Endothelial cell of umbilical vein (primary cell): ENCODE measurements around the gene COG5. TPM values are rescaled to one million over a fixed set of nuclear protein-coding genes. Genes with fewer than 3 reads are reported as not detected.

Experiments used
- BruUV-seq: library from RNA; stranded (reverse); fragments of 400-500 nt; replicated peaks from 2 replicates; lab custom pipeline; 2021; lab: Mats Ljungman, UMichigan
- CTCF ChIA-PET: fragments of 300-600, 350-600 bp; sonication (Branson Sonifier 250); formaldehyde crosslinking; loops from one replicate; lab custom pipeline; 2021; ENCODE audit warnings: antibody characterized with exemption, inconsistent platforms; lab: Charles Lee
- POLR2A ChIA-PET: fragments of 300-600, 350-600 bp; sonication (Branson Sonifier 250); formaldehyde crosslinking; loops from one replicate; lab custom pipeline; 2021; ENCODE audit warnings: antibody characterized with exemption, inconsistent platforms; lab: Charles Lee
- DNase-seq: peaks from one replicate; pipeline ENCODE4 v3.0.0-alpha.2; 2011; ENCODE audit warnings: low read depth, low spot score
- FAIRE-seq: peaks from 2 replicates; lab custom pipeline; 2011; peaks lifted over from hg19 to GRCh38; lab: Jason Lieb, UNC
- H2AFZ ChIP-seq: 2 replicates; pipeline ENCODE4 v1.6.0; 2012; ENCODE audit warnings: low read depth, low read length, control low read depth, inconsistent platforms
- H3K27ac ChIP-seq: 2 replicates; pipeline ENCODE4 v1.5.1; 2011; ENCODE audit warnings: low read depth, mild to moderate bottlenecking, control low read depth, low read length, moderate library complexity; ENCODE audit not compliant: insufficient read depth
- H3K27me3 ChIP-seq, 2 experiments: 2 replicates each; pipeline versions ENCODE4 v1.6.0 to v1.6.1; 2011; ENCODE audit warnings: low read length in 2 of 2, mixed read lengths in 1 of 2; ENCODE audit not compliant: control insufficient read depth in 2 of 2, insufficient read depth in 2 of 2
- H3K36me3 ChIP-seq, 2 experiments: 2 replicates in 1 of 2; 3 replicates in 1 of 2; pipeline ENCODE4 v1.5.1; 2011; ENCODE audit warnings: low read length in 2 of 2, mild to moderate bottlenecking in 1 of 2, moderate library complexity in 1 of 2; ENCODE audit not compliant: control insufficient read depth in 2 of 2, insufficient read depth in 2 of 2; ENCODE audit errors: extremely low read depth in 1 of 2
- H3K4me1 ChIP-seq: 3 replicates; pipeline ENCODE4 v1.5.1; 2011; ENCODE audit warnings: mild to moderate bottlenecking, low read length; ENCODE audit not compliant: control insufficient read depth, insufficient read depth; ENCODE audit errors: extremely low read depth
- H3K4me2 ChIP-seq: 2 replicates; pipeline ENCODE4 v1.6.1; 2011; ENCODE audit warnings: low read length, control low read depth, mixed read lengths; ENCODE audit not compliant: insufficient read depth
- H3K4me3 ChIP-seq, 3 experiments: fragments of 200-600 bp in 1 of 3; sonication (generic), shearing (Covaris generic) in 1 of 3; replicated peaks in 1 of 3; 2 replicates each; pipeline ENCODE4 v1.5.1; 2011 to 2016; ENCODE audit warnings: control low read depth in 3 of 3, low read length in 3 of 3, mild to moderate bottlenecking in 2 of 3, inconsistent platforms in 1 of 3, low read depth in 1 of 3, moderate library complexity in 1 of 3; ENCODE audit not compliant: insufficient read depth in 1 of 3
- H3K79me2 ChIP-seq: 2 replicates; pipeline ENCODE4 v1.6.0; 2012; ENCODE audit warnings: low read length, inconsistent platforms; ENCODE audit not compliant: control insufficient read depth, insufficient read depth
- H3K9ac ChIP-seq: replicated peaks from 2 replicates; pipeline ENCODE3; 2011; ENCODE audit warnings: low read length, control low read depth; ENCODE audit not compliant: insufficient read depth; ENCODE audit errors: extremely low read depth
- H3K9me1 ChIP-seq: replicated peaks from 3 replicates; pipeline ENCODE4 v1.6.0; 2011; ENCODE audit warnings: mild to moderate bottlenecking, low read length; ENCODE audit not compliant: control insufficient read depth, insufficient read depth; ENCODE audit errors: extremely low read depth
- H3K9me3 ChIP-seq: replicated peaks from 2 replicates; pipeline ENCODE4 v1.5.1; 2012; ENCODE audit warnings: low read length, inconsistent platforms; ENCODE audit not compliant: control insufficient read depth, insufficient read depth
- H4K20me1 ChIP-seq: replicated peaks from 2 replicates; pipeline ENCODE3; 2011; ENCODE audit warnings: mild to moderate bottlenecking, low read length; ENCODE audit not compliant: control insufficient read depth, insufficient read depth; ENCODE audit errors: extremely low read depth
- EZH2 ChIP-seq: IDR thresholded peaks from 2 replicates; pipeline ENCODE4 v1.6.1; 2012; ENCODE audit warnings: borderline replicate concordance, low read depth, mild to moderate bottlenecking, moderate library complexity, low read length, inconsistent platforms; ENCODE audit not compliant: severe bottlenecking
- FOS ChIP-seq: IDR thresholded peaks from 2 replicates; pipeline ENCODE4 v1.6.1; 2011; ENCODE audit warnings: mild to moderate bottlenecking, low read length, moderate library complexity, borderline replicate concordance; ENCODE audit not compliant: insufficient read depth
- GATA2 ChIP-seq: IDR thresholded peaks from 2 replicates; pipeline ENCODE4 v1.7.0; 2011; ENCODE audit warnings: low read depth, mild to moderate bottlenecking, moderate library complexity, mixed read lengths, low read length; ENCODE audit not compliant: insufficient read length, insufficient read depth
- MYC ChIP-seq: IDR thresholded peaks from one replicate; pipeline ENCODE4 v1.6.1; 2011; ENCODE audit warnings: mild to moderate bottlenecking, low read depth, low read length
- POLR2A ChIP-seq: IDR thresholded peaks from 2 replicates; pipeline ENCODE4 v1.6.1; 2012; ENCODE audit warnings: low read depth, mild to moderate bottlenecking, control low read depth, low read length
- POLR2AphosphoS5 ChIP-seq: IDR thresholded peaks from 2 replicates; pipeline ENCODE4 v1.6.1; 2012; ENCODE audit warnings: low read depth, mild to moderate bottlenecking, control low read depth, low read length, moderate library complexity; ENCODE audit not compliant: insufficient read depth
- dilution Hi-C: fragments of 300-500 bp; cut with MboI; formaldehyde crosslinking; loops from one replicate; pipeline ENCODE4 v1.15.0; 2019; ENCODE audit warnings: low sequenced_read_pairs; ENCODE audit not compliant: extremely low pct_ligation_motif_present
- intact Hi-C: fragments of 100-400 bp; cut with micrococcal nuclease; formaldehyde crosslinking; loops from one replicate; pipeline ENCODE4 v1.10.0; 2022
- polyA plus RNA-seq, 4 experiments: library from polyadenylated mRNA; depleted of rRNA in 3 of 4; stranded (reverse) in 3 of 4; unstranded in 1 of 4; fragments of >200 nt; gene quantifications; 2 replicates each; pipeline versions ENCODE4 v1.2.1 to v1.2.3, GENCODE V29; 2011 to 2012; ENCODE audit warnings: missing spikeins in 1 of 4
- total RNA-seq: library from RNA; stranded (reverse); gene quantifications from 2 replicates; pipeline ENCODE4 v1.2.3, GENCODE V29; 2021
- TF ChIP-seq, protein P1 (sequence below), 2 donors: IDR thresholded peaks; 1 replicate in 1 of 2; 2 replicates in 1 of 2; pipeline ENCODE4 v1.5.1; 2011; ENCODE audit warnings: low read length in 2 of 2, mild to moderate bottlenecking in 2 of 2, moderate library complexity in 2 of 2, control low read depth in 1 of 2, inconsistent platforms in 1 of 2, low read depth in 1 of 2; ENCODE audit not compliant: insufficient read depth in 1 of 2; ENCODE audit errors: extremely low read depth in 1 of 2

The COG5 gene
- total and polyA plus RNA-seq, 2 donors (not counting 3 experiments of a cell fraction or from before 2014, with no cell fraction given), result 18.8 to 45.3 TPM

DNA sequence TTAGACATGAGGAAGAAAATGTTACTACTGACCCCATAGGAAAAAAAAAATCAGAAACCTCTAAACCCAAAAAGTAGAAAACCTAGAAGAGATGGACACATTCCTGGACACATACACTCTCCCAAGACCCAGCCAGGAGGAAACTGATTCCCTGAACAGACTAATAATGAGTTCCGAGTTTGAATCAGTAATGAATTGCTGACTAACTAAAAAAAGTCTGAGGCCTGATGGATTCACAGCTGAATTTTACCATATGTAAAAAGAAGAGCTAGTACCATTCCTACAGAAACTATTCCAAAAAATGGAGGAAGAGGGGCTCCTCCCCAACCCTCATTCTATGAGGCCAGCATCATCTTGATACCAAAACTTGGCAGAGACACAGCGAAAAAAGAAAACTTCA lies 319.1 kb downstream of the COG5 start:
- no TSS peak for BruUV-seq
- ChIA-PET POLR2A (no interaction called here), CTCF (no interaction called here)
- Histone ChIP-seq H3K27me3 (no peaks in the 10 kb centered on the region), H3K79me2 (no peaks in the 10 kb centered on the region), H3K27ac (no peak overlapping the region), H3K36me3 (no peaks in the 10 kb centered on the region), H3K4me2 (no peak overlapping the region), H4K20me1 (no peaks in the 10 kb centered on the region), H3K9me1 (no peaks in the 10 kb centered on the region), H3K9me3 (no peaks in the 10 kb centered on the region), H3K4me3 (no peak overlapping the region), H2AFZ (no peak overlapping the region), H3K9ac (no peak overlapping the region), H3K4me1 (no peaks in the 10 kb centered on the region)
- FAIRE-seq (no peak), DNase-seq (no peak)
- dilution Hi-C loops, result no loop called here
- TF ChIP-seq EZH2 (no peak), GATA2 (no peak), MYC (no peak)
- intact Hi-C loops, result no loop called here

DNA sequence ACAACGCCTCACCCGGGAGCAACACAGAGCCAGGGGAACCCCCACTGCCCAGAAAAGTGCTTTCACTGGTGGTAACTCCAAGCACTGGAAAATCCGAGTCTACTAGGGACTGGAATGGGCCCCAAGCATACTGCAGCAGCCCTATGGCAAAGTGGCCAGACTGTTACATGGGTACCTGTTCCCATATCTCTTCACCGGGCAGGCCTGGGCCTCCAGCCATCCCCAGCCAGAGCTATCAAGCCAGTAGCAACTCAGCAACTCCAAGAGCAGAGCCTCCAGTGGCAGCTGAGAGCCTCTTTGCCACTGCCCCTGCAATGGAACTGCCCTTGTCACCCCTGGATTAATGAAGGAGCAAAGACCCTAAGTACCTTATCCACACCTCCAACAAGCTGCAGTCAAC lies 321.5 kb downstream of the COG5 start:
- BruUV-seq, result no TSS peak

More for the DNA sequence above, 321.5 kb downstream of the COG5 start:
- H3K4me3 ChIP-seq, result no peak overlapping the region
- no peaks in the 10 kb centered on the region for H3K9me1 ChIP-seq
- H4K20me1 ChIP-seq, result no peaks in the 10 kb centered on the region
- no peaks in the 10 kb centered on the region for H3K9me3 ChIP-seq
- dilution Hi-C loops, result no loop called here
- ChIA-PET POLR2A (no interaction called here), CTCF (no interaction called here)
- no peaks in the 10 kb centered on the region for H3K36me3 ChIP-seq
- no peak overlapping the region for H3K27ac ChIP-seq
- H2AFZ ChIP-seq, result no peak overlapping the region
- no peaks in the 10 kb centered on the region for H3K79me2 ChIP-seq
- intact Hi-C loops, result no loop called here
- H3K9ac ChIP-seq, result no peak overlapping the region
- no peak overlapping the region for H3K4me2 ChIP-seq
- H3K4me1 ChIP-seq, result no peaks in the 10 kb centered on the region
- no peak for TF ChIP-seq POLR2AphosphoS5
- TF ChIP-seq, protein P1, sequence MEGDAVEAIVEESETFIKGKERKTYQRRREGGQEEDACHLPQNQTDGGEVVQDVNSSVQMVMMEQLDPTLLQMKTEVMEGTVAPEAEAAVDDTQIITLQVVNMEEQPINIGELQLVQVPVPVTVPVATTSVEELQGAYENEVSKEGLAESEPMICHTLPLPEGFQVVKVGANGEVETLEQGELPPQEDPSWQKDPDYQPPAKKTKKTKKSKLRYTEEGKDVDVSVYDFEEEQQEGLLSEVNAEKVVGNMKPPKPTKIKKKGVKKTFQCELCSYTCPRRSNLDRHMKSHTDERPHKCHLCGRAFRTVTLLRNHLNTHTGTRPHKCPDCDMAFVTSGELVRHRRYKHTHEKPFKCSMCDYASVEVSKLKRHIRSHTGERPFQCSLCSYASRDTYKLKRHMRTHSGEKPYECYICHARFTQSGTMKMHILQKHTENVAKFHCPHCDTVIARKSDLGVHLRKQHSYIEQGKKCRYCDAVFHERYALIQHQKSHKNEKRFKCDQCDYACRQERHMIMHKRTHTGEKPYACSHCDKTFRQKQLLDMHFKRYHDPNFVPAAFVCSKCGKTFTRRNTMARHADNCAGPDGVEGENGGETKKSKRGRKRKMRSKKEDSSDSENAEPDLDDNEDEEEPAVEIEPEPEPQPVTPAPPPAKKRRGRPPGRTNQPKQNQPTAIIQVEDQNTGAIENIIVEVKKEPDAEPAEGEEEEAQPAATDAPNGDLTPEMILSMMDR (IDR thresholded peaks at IDR 0.05; ENCODE audit: extremely low read depth in 1 of 2, insufficient read depth in 1 of 2, low read depth in 1 of 2, low read length in 2 of 2), result no peak
- no peak for TF ChIP-seq FOS
- no peak for TF ChIP-seq EZH2
- no peak for TF ChIP-seq POLR2A
- FAIRE-seq, result no peak
- no peaks in the 10 kb centered on the region for H3K27me3 ChIP-seq
- DNase-seq, result no peak
